HG03064 (cell line): Measurements from ENCODE around the gene TNS4.

Experiments used
- ATAC-seq: cut with Tn5 transposase; IDR thresholded peaks from one replicate; pipeline ENCODE4 v1.9.1; 2021; ENCODE audit warnings: low read depth; ENCODE audit not compliant: unreplicated experiment

The TNS4 gene

DNA sequence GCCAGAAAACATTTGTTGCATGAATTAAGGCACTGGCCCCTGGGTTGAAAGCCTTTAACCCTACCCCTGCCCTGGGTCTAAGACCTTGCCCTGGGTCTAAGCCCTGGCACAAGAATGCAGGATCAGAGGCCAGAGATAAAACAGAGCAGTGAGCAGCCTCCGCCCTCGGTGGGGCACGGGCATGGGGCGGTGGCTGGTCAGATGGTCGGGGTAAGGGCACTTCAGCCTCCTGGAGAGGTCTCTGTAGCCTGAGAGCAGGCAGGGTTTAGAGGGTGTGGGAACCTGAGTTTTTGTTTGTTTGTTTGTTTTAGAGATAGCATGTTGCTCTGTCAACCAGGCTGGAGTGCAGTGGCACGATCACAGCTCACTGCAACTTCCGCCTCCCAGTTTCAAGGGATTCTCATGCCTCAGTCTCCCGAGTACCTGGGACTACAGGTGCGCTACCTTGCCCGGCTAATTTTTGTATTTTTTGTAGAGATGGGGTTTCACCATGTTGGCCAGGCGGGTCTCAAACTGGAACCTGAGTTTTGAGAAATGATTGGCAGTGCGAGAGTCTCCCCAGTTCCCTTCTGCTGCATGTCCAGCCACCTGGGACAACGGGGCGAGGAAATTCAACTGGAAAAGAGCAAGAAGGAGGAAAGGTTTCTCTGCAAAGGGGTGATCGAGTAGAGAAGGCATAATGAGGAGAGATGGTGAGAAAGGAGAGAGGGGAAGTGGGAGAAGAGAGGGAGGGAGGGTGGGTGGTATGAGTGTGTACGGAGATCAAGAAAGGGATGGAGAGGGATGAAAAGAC is 27.7 kb downstream of the TNS4 start:
- ATAC-seq, result no peak

DNA sequence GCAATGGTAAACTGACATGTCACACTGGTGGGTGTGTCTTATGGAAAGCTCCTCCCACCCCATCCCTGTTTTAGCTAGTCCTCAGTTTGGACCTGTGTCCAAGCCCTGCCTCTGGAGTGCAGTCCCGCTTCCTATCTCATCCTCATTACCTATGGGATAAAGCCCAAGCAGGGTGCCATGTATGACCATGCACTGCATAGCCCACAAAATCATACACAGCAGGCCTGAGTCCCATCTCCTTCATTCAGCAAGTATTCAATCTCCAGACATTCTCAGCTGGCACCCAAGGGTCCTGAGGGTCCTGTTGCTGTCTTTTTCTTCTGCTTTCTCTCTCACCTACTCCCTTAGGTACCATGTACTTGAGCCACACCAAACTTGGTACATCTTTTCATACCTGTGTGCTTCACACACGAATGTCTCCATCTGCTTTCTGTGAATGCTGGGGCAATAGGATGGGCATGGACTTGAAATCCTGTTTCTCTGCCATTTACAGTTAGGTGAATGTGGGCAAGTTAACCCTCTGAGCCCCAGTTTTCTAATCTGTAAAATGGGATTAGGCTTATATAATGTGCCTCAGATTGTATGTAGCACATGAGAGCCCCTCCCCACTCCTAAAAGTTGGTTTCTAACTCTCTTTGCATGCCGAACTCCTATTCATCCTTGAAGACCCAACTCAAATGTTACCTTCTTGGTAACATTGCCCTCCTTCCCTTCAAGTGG is 28.5 kb downstream of the TNS4 start:
- no peak for ATAC-seq

DNA sequence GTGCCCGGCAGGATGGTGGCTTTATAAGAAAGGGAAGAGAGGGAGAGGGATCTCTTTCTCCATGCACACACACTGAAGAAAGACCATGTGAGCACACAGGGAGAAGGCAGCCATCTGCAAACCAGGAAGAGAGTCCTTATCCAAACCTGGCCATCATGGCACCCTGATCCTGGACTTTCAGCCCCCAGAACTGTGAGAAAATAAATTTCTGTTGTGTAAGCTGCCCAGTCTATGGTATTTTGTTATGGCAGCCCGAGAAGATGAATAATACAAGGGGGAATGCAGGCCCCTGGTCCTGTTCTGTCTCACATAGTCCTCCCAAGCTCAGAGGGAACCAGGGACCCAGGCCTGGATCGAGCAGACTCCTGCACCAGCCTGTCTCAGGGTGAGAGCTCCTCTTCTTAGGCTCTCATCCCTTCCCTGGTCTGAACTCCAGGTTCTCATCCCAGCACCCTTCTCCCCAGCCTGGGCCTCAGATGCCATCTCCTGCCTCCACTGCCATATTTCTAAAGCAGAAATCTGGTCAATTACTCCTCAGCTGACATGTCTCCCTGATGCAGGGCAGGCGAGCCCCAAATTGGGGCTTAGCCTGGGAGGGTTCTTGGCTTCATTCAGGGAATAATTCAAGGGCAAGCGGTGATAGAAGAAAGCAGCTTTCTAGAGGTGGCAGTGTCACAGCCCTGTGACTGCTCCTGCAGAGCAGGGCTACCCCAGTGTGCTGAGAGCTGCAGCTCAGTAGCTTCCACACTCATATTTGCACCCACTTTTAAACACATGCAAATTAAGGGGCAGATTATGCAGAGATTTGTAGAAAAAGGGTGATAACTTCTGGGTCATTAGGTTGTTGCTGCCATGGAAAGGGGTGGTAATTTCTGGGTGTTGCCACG is 29.3 kb downstream of the TNS4 start:
- no peak for ATAC-seq

DNA sequence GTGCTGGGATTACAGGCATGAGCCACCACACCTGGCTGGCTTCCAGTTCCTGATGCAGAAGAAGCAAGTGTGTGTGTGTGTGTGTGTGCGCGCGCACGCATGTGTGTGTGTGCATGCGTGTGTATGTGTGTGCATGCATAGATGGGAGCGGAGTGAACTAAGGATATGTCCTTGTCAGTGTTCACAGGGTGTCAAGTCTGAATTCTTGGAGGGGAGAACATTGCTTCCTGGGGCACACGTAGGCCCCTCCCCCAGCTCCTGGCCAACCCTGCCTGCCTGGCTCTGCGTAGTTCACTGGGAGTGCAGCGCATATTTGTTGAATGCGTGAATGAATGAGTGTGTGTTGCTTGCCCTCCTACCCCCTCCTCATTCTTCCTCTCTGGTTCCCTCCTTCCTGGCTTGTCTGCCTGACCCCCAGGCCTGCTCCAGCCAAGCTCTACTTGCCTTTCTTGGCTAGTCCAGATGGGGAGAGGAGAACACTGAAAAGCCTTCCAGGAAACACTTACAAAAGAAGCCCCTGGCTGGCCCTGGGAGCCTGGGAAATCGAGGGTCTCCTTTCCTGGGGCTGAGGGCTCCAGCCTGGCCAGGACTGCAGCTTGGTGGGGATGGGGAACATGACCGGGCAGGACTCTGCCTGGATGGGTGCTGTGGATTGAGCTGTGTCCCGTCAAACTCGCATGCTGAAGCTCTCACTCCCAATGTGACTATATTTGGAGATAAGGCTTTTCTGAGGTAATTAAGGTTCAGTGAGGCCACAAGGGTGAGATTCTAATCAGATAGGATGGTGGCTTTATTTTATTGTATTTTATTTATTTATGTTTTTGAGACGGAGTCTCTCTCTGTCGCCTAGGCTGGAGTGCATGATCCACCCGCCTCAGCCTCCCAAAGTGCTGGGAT is 30.2 kb downstream of the TNS4 start:
- no peak for ATAC-seq

DNA sequence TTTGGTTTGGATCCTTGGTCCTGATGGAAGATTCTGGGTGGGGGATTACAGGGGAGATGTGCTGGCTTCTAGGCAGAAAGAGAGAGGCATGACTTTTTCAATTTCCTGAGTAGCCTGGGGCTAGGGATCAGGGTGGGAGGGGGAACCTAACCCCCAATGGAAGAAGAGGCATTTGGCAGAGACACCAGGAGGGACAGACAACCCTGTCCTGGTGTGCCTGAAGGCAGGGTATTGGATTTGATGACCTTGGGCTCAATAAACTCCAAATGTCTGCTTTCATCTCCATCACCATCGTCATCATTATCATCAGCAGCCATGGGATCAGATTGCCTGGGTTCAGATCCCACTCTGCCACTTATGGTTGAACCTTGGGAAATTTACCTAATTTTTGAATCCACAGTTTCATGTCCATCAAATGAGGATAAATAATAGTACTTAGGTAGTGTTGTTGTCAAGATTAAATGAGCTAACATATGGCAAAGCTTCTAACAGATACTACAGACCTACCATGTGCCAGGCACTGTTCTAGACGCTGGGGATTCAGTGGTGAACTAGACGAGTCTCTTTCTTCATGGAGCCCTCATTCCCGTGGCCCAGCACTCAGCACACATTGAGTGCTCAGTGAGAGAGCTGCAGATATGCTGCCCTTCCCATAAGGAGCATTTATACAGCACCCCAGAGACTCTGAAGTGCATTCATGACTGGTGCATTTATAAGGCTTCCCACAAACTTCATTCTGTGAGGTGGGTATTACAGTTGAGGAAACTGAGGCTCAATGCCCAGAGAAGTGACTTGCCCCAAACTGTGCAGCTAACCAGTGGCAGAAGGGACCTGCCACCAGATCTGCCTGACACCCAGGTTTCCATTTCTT is 31.4 kb downstream of the TNS4 start:
- no peak for ATAC-seq

DNA sequence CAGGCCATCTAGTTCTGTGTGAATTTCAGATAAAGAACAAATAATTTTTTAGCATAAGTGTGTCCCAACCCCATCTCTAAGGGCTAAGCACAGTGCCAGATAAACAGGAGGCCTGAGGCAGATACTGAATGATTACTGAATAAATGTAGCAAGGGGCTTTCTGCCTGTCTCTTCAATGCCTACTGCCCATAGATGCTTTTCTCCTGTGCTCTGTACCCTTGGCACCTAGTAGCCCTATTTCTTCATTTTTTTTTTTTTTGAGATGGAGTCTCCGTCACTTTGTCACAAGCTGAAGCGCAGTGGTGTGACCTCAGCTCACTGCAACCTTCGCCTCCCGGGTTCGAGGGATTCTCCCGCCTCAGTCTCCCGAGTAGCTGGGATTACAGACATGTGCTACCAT is 32.9 kb downstream of the TNS4 start:
- no peak for ATAC-seq

DNA sequence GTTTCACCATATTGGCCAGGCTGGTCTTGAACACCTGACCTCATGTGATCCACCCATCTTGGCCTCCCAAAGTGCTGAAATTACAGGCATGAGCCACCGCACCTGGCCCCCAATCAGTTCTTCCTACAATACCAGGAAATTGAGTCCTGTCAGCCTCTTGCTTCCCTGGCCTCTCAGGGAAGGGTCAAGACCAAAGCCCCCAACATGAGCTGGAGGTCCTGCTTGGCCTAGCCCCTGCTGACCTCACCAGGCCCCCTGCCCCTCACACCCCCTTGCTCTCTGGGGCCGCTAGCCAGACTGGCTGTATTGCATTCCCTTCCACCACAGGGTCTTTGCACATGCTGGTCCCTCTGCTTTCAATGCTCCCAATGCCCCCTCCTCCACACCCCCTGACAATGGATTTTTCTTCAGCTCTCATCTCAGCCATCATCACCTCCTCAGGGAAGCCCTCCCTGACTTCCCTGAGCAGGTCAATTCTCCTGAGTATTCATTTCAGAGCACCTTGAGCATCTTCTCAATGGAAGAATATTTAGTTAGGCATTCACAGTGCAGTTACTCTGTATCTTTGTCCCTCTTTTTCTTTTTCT is 34.0 kb downstream of the TNS4 start:
- no peak for ATAC-seq

DNA sequence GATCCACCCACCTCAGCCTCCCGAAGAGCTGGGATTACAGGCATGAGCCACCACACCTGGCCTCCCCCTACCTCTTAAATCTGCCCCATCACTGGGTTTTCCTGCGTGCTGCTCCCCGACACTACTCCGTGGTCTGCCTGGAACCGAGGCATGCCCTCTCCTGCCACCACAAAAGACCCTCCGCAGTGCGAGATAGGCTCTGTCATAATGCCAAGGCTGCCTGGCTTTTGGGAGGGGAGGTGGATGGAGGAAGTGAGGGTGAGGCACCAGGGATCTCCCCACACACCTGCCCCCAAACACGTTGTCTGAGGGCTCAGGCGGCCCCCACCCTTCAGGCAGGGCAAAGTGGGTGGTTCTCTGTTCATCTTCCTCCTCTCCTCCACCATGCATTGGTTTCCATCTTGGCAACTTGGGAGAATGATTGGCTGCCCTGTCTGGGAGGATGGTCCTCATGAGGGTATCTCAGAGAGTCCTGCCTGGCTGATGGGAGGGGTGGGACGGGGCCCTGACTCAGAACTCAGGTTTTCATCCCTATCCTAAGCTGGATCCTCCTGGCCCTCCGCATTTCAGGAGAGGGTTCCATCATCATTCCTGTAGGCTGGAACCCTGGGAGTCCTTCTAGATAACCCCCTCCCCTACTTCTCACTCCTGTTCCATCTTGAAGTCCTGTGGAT is 35.0 kb downstream of the TNS4 start:
- no peak for ATAC-seq

DNA sequence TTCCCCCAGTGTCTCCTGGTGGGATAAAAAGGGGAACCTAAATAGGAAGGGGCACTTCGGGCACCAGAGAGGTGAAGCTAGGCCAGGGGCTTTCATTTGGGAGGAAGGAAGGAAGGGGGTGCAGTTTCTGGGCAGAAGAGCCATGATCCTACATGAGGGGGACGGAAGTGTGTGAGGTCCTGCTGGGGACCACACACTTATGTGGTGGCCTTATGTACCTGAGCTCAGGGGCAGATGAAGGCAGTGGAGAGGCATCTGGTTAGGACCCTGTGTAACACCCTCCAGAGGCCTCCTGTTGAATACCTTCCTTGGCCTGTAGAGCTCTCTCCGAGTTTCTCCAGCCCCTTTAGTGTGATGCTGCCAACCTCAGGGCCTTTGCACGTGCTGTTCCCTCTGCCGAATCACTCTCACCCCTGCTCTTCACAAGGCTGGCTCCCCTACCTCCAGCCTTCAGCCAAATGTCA is 37.0 kb downstream of the TNS4 start:
- ATAC-seq, result no peak

DNA sequence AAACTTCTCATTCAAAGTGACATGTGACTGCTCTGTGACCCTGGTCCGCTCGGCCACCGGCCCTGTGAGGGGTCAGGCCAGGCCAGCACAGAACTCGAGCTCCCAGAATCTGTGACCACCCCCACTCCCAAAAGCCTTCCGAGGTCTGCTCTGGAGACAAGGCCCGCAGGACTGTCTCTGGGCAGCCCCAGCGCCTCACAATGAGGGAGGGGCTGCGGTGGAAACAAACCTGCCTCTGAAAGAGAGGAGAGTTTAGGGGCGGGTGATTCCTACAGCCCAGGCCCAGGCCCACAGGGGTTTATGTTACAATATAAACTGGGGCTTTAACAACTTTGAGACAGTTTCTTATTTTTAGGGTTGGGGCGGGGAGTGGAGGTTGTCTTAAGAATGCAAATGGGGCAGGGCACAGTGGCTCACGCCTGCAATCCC is 38.3 kb downstream of the TNS4 start:
- no peak for ATAC-seq

DNA sequence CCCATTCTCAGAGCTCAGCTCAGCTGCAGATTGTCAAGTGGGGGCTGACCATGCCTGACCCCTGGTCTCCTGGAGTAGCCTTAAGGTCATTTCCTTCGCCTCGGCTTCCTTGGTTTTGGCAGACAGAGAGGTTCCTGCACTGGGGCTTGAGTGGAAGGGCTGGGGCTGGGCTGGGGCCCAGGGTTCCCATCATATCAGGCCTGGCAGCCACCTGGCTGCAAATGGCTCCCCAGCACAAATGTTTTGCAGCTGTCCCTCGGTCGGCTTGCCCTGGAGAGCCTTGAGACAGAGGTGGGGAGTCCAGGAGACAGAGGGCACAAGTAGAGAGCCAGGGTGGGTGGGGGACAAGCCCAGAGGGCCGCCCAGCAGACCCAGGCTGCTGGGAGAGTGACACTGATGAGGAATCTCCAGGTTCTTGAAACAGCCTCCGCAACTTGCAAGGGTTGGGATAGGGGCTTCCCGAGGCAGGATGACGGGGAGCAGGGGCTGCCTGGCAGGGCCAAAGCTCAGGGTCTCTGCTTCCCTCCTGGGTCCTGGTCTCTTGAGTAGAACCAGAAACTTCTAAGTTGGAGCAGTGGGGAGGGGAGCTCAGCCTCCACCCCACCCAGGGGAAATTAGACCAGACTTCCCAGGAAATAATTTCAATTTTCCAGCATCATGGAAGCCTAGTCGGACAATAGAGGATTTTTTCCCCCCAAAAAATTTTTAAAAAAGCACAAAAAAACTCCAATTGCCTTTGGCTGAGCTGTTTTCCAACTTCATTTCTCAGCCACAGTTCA is 38.9 kb downstream of the TNS4 start:
- ATAC-seq, result no peak

DNA sequence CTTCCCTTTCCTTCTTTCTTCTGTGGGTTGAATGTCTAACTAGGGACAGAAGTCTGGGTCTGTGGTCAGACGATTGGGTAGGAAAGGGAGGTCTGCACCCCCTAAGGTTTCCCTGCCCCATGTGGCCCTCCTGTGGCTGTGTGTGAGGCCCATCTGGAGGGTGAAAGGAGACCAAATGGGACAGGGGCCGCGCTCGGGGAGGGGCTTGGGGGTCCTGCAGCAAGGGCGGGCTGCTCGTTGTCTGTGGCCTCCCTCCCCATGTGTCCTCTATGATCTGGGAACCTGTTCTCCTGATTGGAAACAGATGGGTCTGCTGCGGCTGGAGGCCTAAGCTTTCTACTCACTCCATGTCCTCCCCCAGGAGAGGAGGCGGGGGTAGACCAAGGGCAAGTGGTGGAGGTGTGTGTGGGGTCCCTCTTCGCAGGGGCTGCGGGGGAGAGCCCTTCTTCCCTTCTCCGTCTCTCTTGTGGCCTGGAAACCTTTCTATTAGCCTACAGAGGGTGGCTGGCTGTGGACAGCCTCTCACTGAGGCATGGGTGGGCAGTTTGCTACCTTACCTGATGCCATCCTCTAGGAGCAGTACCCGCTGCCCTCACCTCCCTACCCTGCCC is 39.6 kb downstream of the TNS4 start:
- ATAC-seq, result no peak

DNA sequence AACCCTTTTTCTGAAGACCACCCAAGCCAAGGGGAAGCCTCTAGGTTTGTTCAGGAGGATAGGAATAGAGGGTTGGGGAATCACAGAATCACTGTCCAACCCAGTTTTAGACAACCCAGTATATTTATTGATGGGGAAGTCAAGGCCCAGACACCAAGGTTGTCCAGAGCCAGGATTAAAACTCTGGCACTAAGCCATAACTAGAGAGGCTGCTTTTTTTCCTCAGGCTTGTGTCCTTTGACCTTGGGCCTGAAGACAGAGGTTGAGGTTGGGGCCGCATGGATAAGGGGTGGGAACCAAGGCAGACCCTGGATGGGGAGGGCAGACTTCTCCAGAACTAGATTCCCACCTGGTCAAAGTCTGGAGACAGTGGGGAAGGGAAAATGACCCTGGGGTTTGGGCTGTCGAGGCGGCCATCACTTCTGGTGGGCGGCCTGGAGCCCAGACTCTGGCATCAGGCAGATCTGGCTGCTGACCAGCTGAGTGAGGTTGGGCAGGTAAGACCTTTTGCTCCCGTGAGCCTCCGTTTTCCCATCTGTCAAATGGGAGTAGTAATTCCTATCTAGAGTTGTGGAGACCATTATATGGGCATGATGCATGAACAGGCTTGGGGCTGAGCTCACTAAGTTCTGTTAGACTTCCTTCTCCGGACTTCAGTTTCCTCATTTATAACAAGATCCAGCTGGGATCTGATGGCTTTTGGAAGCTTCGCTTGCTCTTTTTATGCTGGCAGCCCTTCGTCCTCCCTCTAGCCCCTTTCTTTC is 40.3 kb downstream of the TNS4 start:
- no peak for ATAC-seq

DNA sequence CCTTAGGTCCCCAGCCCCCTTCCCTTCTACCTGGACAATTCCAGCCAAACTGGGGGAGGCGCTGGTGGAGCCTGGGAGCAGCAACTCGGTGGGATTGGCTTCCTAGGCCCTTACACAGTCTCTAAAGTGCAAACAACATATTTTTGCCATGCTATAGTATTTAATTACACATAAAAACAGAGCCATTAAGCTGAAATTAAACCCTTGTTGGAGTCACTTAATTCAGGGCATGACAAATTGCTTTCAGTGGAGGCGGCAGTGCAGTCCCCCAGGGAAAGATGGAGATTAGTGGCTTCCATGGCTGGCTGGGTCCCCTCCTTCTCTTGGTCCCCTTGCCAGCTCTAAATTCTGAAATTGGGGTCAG is 40.8 kb downstream of the TNS4 start:
- ATAC-seq, result no peak

DNA sequence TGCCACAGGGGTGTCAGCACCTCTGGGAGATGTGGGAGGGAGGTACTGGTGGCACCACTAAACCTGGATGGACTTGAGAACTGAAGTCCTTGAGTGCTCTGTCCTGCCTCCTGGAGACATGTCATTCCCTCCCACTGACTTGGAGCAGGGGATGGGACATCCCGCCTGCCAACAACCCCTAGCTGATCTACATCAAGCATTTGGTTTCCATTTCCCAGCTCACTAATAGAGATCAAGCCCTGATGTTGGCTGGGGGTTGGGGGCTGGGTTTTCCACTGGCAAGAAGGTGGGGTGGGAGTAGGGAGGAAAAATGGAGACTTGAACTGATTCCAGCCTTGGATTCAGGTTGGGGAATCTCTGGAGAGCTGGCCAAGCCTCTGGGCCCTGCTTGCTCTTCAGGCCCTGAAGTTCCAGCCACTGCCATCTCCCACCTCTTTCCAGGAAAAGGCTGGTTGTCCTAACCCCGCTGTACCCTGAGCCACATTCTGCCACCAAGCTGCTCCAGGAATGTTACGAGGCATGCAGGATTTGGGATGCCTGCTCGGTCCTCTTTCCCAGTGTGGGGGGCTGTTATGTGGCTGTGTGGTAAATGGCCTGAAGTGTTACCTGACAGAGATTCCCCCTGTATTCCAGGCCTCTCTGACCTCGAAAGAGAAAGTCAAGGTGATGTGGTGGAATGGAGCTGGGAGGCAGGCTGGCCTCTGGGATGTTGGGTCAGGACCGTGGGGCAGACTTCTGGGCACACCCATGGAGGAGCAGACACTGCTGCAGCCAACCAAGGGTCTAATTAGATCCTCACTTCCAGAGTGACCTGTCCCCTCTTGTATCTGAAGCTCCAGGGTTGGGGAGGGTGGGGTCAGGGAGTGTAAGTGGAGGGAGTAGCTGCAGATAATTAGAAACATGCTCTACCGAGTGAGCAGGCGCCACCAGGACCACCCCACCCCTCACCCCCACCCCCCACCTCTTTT is 41.5 kb downstream of the TNS4 start:
- ATAC-seq, result no peak
